HG02623 (cell line): ENCODE results near the gene CIDEC.
"Not testable (repeated sequence)": the region's sequence is repeated elsewhere in the genome, so short reads cannot be mapped to it uniquely, and the experiment has no call there.

Source experiments
- ATAC-seq: cut with Tn5 transposase; IDR thresholded peaks from one replicate; pipeline ENCODE4 v1.9.1; 2021; ENCODE audit warnings: moderate library complexity; ENCODE audit not compliant: unreplicated experiment

The CIDEC gene

GRCh38 chr3:9902372-9903237 is 22.6 kb upstream of the CIDEC start, which contains the start of gene IL17RE:
Gene IL17RE, plus strand, starts transcription at chr3:9902848. Its CDS starts 85 bp downstream, at chr3:9902933.
- no peak for ATAC-seq

DNA sequence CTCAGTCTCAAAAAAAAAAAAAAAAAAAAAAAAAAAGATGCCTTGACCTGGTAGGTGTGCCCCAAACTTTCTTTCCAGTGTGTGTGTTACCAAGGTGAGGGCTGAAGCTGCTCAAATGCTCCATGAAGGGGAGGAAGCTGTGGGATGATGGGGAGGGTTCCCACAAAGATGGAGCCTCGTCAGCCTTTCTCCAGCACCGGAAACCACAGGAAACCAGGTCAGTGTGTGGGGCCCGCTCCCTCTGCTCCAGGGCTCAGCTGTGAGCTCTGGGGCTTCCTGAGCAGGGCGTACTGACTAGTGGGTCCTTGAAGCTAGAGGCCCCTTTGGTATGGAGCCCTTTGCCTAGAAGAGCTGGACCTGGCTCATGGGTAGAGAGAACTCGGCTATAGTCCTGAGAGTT is 21.9 kb upstream of the CIDEC start:
- ATAC-seq, result no peak

- ATAC-seq, result not testable (repeated sequence)
Measured at GRCh38 chr3:9900965-9901415, 20.9 kb upstream of the CIDEC start.

DNA sequence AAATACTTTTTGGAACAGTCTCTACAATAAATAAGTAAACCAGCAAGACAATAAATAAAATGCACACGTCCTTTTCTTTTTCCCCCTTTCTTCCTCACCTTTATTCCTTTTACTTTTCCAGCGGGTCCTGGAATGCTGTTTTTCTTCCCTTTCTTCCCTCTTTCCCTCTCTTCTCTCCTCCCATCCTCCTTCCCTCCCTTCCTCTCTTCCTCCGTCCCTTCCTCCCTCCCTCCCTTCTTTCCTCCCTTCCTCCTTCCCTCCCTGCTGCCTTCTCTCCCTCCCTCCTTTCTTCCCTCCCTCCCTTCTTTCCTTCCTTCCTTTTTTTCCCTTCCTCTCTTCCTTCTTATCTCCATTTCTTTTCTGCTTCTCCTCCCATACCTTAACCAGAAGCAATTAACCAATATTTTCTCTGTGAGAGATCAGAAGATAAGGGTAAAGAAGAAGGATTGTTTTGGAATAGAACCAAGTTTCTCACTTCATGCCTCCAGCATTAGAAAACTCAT is 19.3 kb upstream of the CIDEC start:
- no peak for ATAC-seq

DNA sequence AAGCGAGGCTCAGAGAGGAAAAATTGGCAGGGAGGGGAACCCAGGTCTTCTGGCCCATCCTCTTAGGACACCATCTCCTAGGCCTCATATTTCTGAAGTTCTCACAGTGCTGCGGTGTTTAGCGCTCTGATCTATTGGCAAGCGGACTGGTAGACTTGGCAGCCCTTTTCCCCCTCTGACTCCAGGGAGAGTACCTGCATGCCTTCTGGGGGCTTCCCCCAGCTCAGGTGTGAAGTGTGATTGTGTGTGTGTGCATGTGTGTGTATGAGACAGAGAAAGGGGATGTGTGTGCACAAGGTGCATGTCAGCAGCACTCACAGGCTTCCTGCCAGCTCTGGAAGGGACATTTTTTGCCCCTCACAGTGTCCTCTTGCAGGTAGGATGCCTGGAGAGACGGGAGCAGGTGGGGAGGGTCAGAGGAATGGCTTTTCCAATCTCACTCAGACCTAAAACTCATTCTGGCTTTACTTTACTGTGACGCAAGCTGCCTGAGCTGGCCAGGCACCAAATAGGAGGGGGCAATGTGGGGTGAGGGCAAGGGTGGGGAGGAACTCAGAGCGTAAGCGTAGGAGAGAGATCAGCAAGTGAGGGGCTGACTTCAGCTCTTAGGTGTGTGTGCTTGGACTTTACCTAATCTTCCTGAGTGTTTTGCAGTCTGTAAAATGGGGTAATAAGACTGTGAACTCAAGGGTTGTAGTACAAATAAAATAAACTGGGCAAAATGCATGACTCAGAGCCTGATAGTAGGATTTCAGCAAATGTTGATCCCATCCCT is 18.6 kb upstream of the CIDEC start:
- ATAC-seq, result no peak

DNA sequence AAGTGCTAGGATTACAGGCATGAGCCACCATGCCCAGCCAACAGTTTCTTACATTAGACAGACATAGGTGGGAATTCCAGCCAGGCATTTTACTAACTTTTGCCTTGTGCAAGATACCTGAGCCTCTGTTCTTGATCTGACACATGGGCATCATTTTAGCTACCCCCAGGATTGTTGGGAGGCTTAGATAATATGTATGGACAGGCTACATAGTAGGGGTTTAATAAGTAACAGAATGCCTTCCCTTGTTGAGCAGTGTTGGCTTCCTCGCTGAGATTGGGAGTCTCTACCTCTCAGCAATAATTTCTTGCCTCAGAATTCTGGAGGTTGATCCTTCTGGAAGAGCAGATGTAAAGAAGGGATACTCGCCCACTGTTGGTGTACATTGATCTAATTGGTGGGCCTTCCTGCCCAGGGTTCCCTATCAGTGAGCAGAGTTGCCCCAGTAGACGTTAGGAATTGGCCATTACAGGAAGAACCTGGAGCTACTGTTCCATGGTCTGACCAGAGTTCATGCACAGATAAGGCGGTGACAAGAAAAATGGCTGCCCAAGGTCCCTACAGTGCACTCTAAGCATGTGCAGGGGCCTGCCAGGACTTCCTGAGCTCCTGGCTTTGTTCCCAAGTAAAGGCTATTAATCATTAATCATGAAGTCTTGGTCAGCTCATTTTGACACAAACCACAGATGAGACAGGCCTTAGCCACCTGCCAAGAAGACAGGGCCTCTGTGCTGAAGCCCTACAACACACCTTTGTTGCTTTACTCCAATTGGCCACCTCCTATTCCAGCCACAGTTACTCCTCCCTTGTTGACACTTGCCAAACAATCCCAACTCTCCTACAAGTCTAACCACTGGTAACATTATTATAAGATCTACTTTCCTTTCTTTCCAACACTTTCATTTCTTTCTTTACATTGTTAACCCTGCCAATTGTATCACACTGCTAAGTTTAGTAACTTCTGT is 17.6 kb upstream of the CIDEC start:
- no peak for ATAC-seq

- not testable (repeated sequence) for ATAC-seq
Measured at GRCh38 chr3:9896755-9897407, 16.8 kb upstream of the CIDEC start.

- not testable (repeated sequence) for ATAC-seq
Measured at GRCh38 chr3:9895715-9896114, 15.7 kb upstream of the CIDEC start.

DNA sequence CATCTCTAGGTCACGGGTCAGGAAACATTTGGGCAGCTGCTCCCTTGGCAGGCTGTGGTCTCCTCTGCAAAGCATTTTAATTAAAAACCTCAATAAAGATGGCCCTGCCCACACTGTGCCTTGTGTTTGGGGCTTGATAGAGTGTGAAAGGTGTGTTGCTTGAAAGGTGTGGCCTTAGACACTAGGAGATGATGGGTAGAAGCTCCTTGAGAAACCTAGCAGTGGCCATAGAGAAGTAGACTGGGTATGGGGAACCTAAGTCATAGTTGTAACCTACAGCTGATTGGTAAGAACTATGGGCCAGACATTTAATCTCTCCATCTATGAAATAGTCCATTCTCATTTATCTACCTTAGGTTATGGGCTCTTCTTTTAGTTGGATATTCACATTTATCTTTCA is 13.7 kb upstream of the CIDEC start:
- no peak for ATAC-seq

- no peak for ATAC-seq
Measured at GRCh38 chr3:9891072-9891622, 11.1 kb upstream of the CIDEC start.

DNA sequence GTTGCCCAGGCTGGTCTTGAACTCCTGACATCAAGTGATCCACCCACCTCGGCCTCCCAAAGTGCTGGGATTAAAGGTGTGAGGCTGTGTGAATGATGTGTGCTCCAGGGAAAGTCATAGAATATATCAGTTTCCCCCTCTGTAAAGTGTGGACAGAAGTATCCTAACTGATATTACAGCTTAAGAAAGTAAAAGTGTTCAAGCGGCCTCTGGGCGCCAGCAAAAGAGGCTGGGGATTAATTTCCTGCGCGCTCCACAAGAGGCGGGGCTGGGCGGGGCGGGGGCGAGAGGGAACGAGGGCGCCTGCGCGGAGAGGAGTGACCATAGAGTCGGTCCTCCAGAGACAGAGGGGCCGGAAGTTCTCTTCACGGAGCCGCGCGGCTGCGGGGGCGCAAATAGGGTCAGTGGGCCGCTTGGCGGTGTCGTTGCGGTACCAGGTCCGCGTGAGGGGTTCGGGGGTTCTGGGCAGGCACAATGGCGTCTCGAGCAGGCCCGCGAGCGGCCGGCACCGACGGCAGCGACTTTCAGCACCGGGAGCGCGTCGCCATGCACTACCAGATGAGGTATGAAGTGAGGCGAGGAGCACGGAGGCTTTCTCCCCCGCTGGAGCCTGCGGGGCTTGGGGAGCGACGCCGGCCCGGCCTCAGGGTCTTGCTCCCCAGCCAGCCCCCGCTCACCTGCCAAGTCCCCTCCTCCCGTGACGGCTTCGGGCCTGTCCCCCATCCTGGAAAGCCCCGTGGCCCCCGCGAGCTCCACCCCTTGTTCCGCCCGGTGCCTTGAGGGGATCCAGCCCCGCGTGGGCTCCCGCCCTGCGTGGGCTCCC is 10.4 kb upstream of the CIDEC start, which contains the start of gene JAGN1:
TSS of gene JAGN1 (plus strand) at position 362 of the 823 bp plus-strand sequence. CDS start at position 475, 113 bp downstream.
- peak; percentile 74 for ATAC-seq

DNA sequence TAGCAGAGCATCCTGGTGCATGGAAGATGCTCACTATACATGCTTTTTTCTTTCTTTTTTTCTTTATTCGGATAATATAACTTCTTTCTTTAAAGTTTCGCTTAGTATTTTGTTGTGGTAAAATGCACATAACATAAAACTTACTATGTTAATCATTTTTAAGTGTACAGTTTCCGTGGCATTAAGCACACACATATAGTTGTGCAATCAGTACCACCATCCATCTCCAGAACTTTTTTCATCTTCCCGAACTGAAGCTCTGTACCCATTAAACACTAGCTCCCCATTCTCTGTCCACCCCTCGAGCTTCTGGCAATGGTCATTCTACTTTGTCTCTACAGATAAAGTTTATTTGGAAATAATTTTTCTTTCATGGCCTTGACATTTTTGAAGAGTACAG is 9.4 kb upstream of the CIDEC start:
- ATAC-seq, result no peak

DNA sequence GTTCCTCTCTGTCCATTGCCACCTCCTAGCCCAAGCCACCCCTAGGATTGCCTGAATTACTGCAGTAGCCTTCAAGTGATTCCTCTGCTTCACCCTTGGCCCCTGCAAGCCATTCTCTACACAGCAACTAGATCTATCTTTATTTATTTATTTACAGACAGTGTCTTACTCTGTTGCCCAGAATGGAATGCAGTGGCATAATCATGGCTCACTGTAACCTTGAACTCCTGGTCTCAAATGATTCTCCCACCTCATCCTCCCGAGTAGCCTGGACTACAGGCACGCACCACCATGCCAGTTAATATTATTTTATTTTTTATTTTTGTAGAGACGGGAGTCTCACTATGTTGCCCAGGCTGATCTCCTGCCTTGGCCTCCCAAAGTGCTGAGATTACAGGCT is 8.5 kb upstream of the CIDEC start:
- ATAC-seq, result no peak

DNA sequence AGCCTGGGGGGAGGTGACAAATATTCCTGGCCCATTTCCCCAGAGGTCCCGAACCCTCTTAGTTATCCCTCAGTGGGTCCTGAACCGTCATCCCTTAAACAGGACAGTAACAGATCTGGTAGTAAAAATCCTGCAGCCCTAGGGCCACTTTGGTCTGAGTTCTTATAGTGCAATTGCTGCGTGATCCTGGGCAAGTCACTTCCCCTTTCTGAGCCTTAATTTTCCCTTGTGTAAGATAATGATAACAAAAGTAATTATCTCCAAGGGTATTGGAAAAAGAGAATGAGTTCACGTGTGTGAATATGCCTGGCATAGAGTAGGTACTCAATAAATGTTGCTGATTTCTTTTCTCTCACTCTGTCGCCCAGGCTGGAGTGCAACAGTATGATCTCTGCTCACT is 7.4 kb upstream of the CIDEC start:
- ATAC-seq, result no peak

GRCh38 chr3:9886328-9886727 is 6.3 kb upstream of the CIDEC start:
- ATAC-seq, result no peak

DNA sequence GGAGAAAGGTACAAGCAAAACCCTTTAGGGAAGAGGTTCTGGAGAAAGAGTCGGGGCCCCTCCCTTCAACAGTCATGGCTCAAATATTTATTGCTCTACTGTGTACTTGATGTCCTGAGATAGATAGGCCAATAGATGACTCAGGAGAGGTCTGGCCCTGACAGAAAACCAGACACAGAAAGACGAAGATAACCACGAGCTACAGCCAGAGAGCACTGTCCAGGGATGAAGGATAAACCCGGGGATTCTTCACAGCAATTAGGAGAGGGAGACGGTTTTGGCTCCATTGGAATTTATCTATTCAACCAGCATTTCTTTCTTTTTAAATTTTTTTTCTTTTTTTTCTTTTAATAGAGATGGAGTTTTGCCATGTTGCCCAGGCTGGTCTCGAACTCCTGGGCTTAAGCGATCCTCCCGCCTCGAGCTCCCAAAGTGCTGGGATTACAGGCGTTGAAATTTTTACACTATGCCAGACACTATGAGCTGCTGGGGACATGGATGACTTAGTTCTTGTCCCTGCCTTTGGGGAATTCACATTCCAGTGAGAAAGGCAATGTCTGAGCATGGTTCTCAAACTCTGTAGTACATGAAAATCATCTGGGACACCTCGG is 4.6 kb upstream of the CIDEC start:
- no peak for ATAC-seq

DNA sequence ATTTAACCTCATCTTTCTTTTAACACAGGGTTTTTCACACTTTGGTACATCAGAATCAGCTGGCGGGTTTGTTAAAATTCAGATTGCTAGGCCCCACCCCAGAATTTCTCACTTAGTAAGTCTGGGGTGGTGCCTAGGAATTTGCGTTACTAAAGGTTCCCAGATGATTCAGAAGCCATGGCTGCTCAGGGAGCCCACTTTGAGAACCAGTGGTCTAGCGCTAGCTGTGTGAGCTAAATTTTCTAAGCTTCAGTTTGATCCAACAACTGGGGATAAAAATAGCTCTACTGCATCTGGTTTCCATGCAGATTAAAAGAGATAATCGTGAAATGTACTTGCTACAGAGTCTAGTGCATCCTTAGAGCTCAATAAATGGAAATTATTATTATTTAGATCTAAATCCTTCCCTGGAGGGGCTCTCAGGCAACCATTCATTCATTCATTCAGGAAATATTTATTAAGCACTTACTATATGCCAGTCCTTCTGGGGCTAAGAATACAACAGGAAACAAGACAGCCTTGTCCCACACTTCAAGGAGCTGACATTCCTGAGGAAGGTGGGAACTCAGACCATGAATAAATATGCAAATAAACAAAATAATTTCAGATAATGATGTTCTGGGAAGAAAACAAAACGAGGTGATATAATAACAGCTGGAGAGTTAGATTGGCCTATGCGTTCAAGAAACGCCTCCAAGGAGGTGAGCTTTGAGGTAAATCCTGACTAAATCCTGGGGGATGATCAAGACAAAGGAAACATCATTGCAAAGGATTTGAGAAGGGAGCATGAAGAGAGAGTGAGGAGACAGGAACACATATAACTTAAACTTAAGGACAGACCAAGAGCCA is 3.9 kb upstream of the CIDEC start:
- ATAC-seq, result no peak
